Ovary (tissue), 3 donors: ENCODE measurements around the gene HIBCH.
"Not testable (repeated sequence)": the region's sequence is repeated elsewhere in the genome, so short reads cannot be mapped to it uniquely, and the experiment has no call there.

Source experiments
- CTCF ChIP-seq, 3 donors: fragments of 450-650 bp in 2 of 3; fragments of 200-600 bp in 1 of 3; IDR thresholded peaks; one replicate each; pipeline versions ENCODE4 v1.5.1 to v1.8.0; 2016 to 2022; ENCODE audit warnings: antibody characterized with exemption in 3 of 3, mild to moderate bottlenecking in 1 of 3
- EP300 ChIP-seq: sonication (generic); formaldehyde crosslinking; IDR thresholded peaks from one replicate; pipeline ENCODE4 v1.6.1; 2017; ENCODE audit warnings: antibody characterized with exemption
- POLR2A ChIP-seq: fragments of 450-650 bp; IDR thresholded peaks from one replicate; pipeline ENCODE4 v1.6.1; 2017; ENCODE audit warnings: antibody characterized with exemption, mild to moderate bottlenecking, moderate library complexity
- donor health status: DM: no; HTN: no; CAD: no.

- TF ChIP-seq CTCF (IDR thresholded peaks at IDR 0.05); POLR2A; EP300: not testable (repeated sequence)
These were observed 7.0 kb downstream of the HIBCH start for GRCh38 chr2:190312635-190313025.
